HG03457 (cell line): ENCODE data around the gene THSD7A.

Experiments
- ATAC-seq: cut with Tn5 transposase; IDR thresholded peaks from one replicate; pipeline ENCODE4 v1.9.1; 2021; ENCODE audit warnings: moderate number of reproducible peaks; ENCODE audit not compliant: unreplicated experiment

The THSD7A gene

GRCh38 chr7:11831736-11832495, at the start of gene THSD7A:
THSD7A (minus strand) TSS chr7:11832198; CDS start chr7:11831946, 252 bp downstream.
- ATAC-seq, result no peak

GRCh38 chr7:11881680-11882079, 49.7 kb upstream of the THSD7A start:
- no peak for ATAC-seq

- no peak for ATAC-seq
Measured at GRCh38 chr7:11875635-11876034, 43.6 kb upstream of the THSD7A start.

GRCh38 chr7:11865671-11866070, 33.7 kb upstream of the THSD7A start:
- ATAC-seq, result no peak

GRCh38 chr7:11858622-11859302, 26.8 kb upstream of the THSD7A start:
- no peak for ATAC-seq

- ATAC-seq, result no peak
Measured at GRCh38 chr7:11858026-11858425, 26.0 kb upstream of the THSD7A start.

- ATAC-seq, result no peak
Measured at GRCh38 chr7:11848251-11848650, 16.3 kb upstream of the THSD7A start.

- ATAC-seq, result no peak
Measured at GRCh38 chr7:11847336-11847735, 15.3 kb upstream of the THSD7A start.

GRCh38 chr7:11846361-11846955, 14.5 kb upstream of the THSD7A start:
- no peak for ATAC-seq

- ATAC-seq, result no peak
Measured at GRCh38 chr7:11843113-11843765, 11.2 kb upstream of the THSD7A start.

GRCh38 chr7:11841657-11842056, 9.7 kb upstream of the THSD7A start:
- ATAC-seq, result no peak

GRCh38 chr7:11835260-11835659, 3.3 kb upstream of the THSD7A start:
- ATAC-seq, result no peak

- ATAC-seq, result no peak
Measured at GRCh38 chr7:11833431-11833830, 1.4 kb upstream of the THSD7A start.

GRCh38 chr7:11831156-11831735, 752 bp downstream of the THSD7A start:
- ATAC-seq, result no peak

- no peak for ATAC-seq
Measured at GRCh38 chr7:11830582-11831155, 1.3 kb downstream of the THSD7A start.

- ATAC-seq, result no peak
Measured at GRCh38 chr7:11829954-11830353, 2.0 kb downstream of the THSD7A start.

- ATAC-seq, result no peak
Measured at GRCh38 chr7:11819947-11820346, 12.1 kb downstream of the THSD7A start.

- ATAC-seq, result no peak
Measured at GRCh38 chr7:11819271-11819670, 12.7 kb downstream of the THSD7A start.

GRCh38 chr7:11818281-11818680, 13.7 kb downstream of the THSD7A start:
- no peak for ATAC-seq

GRCh38 chr7:11817111-11817740, 14.8 kb downstream of the THSD7A start:
- ATAC-seq, result no peak
